IPS-18a (cell line): Measurements from ENCODE around the gene KRT26.

ENCODE experiments used
- H3K27ac ChIP-seq: one replicate; pipeline ENCODE4 v1.5.1; 2013; ENCODE audit warnings: low read length
- H3K27me3 ChIP-seq: one replicate; pipeline ENCODE4 v1.6.1; 2013; ENCODE audit warnings: mild to moderate bottlenecking, low read length; ENCODE audit not compliant: control insufficient read depth, insufficient read depth
- H3K36me3 ChIP-seq: one replicate; pipeline ENCODE4 v1.6.1; 2013; ENCODE audit warnings: low read depth, low read length; ENCODE audit not compliant: control insufficient read depth
- H3K4me1 ChIP-seq: one replicate; pipeline ENCODE4 v1.6.1; 2013; ENCODE audit warnings: low read depth, low read length; ENCODE audit not compliant: control insufficient read depth
- H3K4me3 ChIP-seq: one replicate; pipeline ENCODE4 v1.5.1; 2013; ENCODE audit warnings: low read length
- H3K9ac ChIP-seq: one replicate; pipeline ENCODE4 v1.6.1; 2013; ENCODE audit warnings: mild to moderate bottlenecking, low read length, moderate library complexity
- H3K9me3 ChIP-seq: one replicate; pipeline ENCODE4 v1.6.1; 2013; ENCODE audit warnings: low read depth, low read length; ENCODE audit not compliant: control insufficient read depth

The KRT26 gene

GRCh38 chr17:40791787-40792436, 19.9 kb upstream of the KRT26 start:
- Histone ChIP-seq H3K27me3 (no peaks in the 10 kb centered on the region), H3K4me3 (no peak overlapping the region), H3K36me3 (no peaks in the 10 kb centered on the region), H3K9ac (no peak overlapping the region), H3K9me3 (no peaks in the 10 kb centered on the region), H3K4me1 (no peaks in the 10 kb centered on the region), H3K27ac (no peak overlapping the region)

- Histone ChIP-seq H3K9me3 (no peaks in the 10 kb centered on the region), H3K4me3 (no peak overlapping the region), H3K27me3 (no peaks in the 10 kb centered on the region), H3K4me1 (no peaks in the 10 kb centered on the region), H3K36me3 (no peaks in the 10 kb centered on the region), H3K27ac (no peak overlapping the region), H3K9ac (no peak overlapping the region)
These were observed 19.1 kb upstream of the KRT26 start for GRCh38 chr17:40791111-40791510.

DNA sequence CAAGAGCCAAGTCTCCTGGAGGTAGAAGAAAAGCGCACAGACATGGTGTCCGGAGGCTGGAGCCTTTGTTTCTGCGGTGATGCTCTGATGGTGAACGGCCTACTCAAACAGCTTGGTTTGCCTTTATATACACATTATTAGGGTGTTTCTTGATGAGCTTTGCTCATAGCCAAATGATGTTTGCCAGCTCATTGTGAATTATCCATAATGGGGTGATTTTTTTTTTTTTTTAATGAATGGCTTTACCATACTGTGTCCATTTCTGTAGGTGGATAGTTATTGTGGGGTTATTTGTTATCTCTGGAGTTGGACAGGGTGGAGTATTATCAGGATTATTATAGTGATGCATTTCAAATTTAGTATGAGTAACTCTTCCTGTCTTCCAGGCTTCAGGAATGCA, 10.4 kb upstream of the KRT26 start, which contains the start of gene KRT27:
KRT27 (minus strand) TSS at position 101 of the 400 bp plus-strand sequence; CDS start at position 44, 57 bp downstream.
- Histone ChIP-seq H3K27ac (no peak within 1 kb of the TSS), H3K4me3 (no peak within 1 kb of the TSS), H3K27me3 (no peaks in the 10 kb centered on the region), H3K4me1 (no peaks in the 10 kb centered on the region), H3K36me3 (no peaks in the 10 kb centered on the region), H3K9ac (no peak within 1 kb of the TSS), H3K9me3 (no peaks in the 10 kb centered on the region)

DNA sequence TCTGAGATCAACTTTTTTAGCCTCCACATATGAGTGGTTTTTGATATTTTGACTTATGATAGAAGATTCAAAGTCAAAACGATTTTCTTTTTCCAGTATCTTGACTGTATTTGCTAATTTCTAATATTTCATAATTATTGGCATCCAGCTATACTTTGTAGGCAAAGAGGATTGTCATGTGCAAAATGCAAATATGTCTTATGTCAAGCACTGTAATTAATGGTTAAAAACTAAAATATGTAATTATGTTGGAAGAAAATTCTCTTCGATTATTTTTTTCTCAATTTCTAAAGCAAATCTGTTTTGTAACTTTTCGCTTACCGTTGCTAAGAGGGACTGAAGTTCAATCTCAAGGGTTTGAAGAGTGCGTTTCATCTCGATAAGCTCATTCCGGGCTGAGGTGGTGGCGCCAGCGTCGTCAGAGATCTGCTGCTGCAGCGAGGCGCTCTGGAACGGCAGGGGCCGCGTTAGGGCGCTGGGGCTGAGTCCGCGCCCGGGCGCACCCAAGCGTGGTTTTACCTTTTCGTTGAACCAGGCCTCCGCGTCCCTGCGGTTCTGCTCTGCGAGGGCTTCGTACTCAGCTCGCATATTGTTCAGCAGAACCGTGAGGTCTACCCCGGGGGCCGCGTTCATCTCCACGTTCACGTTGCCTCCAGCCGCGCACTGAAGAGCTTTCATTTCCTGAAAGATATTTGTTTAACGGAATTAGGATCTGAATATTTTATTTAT, 7.3 kb upstream of the KRT26 start:
- no peak overlapping the region for H3K27ac ChIP-seq
- no peaks in the 10 kb centered on the region for H3K36me3 ChIP-seq
- H3K9me3 ChIP-seq, result no peaks in the 10 kb centered on the region
- no peaks in the 10 kb centered on the region for H3K27me3 ChIP-seq
- no peak overlapping the region for H3K4me3 ChIP-seq
- H3K4me1 ChIP-seq, result no peaks in the 10 kb centered on the region
- no peak overlapping the region for H3K9ac ChIP-seq

- no peak overlapping the region for H3K27ac ChIP-seq
- no peak overlapping the region for H3K4me3 ChIP-seq
- no peaks in the 10 kb centered on the region for H3K9me3 ChIP-seq
- no peaks in the 10 kb centered on the region for H3K36me3 ChIP-seq
- no peaks in the 10 kb centered on the region for H3K27me3 ChIP-seq
- H3K9ac ChIP-seq, result no peak overlapping the region
- H3K4me1 ChIP-seq, result no peaks in the 10 kb centered on the region
These were observed 6.5 kb upstream of the KRT26 start for GRCh38 chr17:40778461-40778860.

- H3K9ac ChIP-seq, result no peak overlapping the region
- no peaks in the 10 kb centered on the region for H3K36me3 ChIP-seq
- no peak overlapping the region for H3K4me3 ChIP-seq
- no peaks in the 10 kb centered on the region for H3K4me1 ChIP-seq
- no peaks in the 10 kb centered on the region for H3K9me3 ChIP-seq
- no peak overlapping the region for H3K27ac ChIP-seq
- H3K27me3 ChIP-seq, result no peaks in the 10 kb centered on the region
These were observed 6.0 kb upstream of the KRT26 start for GRCh38 chr17:40777971-40778370.

DNA sequence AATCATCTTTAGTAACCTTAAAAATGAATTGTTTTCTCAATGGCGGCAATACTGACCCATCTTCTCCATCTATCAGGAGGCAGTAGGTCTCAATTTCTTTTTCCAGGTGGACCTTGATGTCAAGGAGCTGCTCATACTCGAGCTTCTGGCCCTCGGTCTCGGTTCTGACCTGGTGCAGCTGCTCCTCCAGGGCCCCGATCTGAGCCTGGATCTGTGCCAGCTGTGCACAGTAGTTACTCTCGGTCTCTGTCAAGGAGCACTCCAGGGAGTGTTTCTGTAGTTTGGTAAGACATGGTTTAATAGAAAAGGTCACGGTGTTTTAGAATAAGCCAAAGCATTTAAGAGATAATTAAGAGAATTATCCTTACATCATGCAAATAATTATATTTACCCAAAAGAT, 5.5 kb upstream of the KRT26 start:
- Histone ChIP-seq H3K4me1 (no peaks in the 10 kb centered on the region), H3K27me3 (no peaks in the 10 kb centered on the region), H3K9ac (no peak overlapping the region), H3K9me3 (no peaks in the 10 kb centered on the region), H3K27ac (no peak overlapping the region), H3K36me3 (no peaks in the 10 kb centered on the region), H3K4me3 (no peak overlapping the region)

DNA sequence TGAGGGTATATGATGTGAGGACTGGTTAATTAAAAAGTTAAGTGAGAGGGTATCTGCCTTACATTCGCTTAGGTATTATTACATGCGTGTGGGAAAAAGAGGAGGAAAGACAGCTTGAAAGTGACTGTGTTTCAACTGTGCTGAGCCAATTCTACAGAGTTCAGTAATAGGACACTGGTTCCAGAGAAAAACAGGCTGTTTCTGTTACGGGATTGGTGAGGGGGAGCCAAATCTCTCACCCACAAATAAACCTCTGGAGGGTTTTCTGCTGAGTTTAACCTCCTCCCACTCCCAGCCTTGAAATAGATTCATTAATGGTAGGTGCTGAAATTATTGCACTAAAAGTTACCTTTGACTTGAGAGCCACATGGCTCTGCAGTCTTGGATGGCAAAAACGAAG, 3.9 kb upstream of the KRT26 start:
- Histone ChIP-seq H3K27ac (no peak overlapping the region), H3K4me1 (no peaks in the 10 kb centered on the region), H3K9ac (no peak overlapping the region), H3K9me3 (no peaks in the 10 kb centered on the region), H3K4me3 (no peak overlapping the region), H3K36me3 (no peaks in the 10 kb centered on the region), H3K27me3 (no peaks in the 10 kb centered on the region)

- Histone ChIP-seq H3K4me1 (no peaks in the 10 kb centered on the region), H3K27me3 (no peaks in the 10 kb centered on the region), H3K9me3 (no peaks in the 10 kb centered on the region), H3K27ac (no peak overlapping the region), H3K36me3 (no peaks in the 10 kb centered on the region), H3K4me3 (no peak overlapping the region), H3K9ac (no peak overlapping the region)
These were observed 6.3 kb downstream of the KRT26 start for GRCh38 chr17:40765657-40766056.

- Histone ChIP-seq H3K9ac (no peak overlapping the region), H3K36me3 (no peaks in the 10 kb centered on the region), H3K27ac (no peak overlapping the region), H3K27me3 (no peaks in the 10 kb centered on the region), H3K9me3 (no peaks in the 10 kb centered on the region), H3K4me1 (no peaks in the 10 kb centered on the region), H3K4me3 (no peak overlapping the region)
These were observed 8.2 kb downstream of the KRT26 start for GRCh38 chr17:40763752-40764151.

GRCh38 chr17:40760105-40761016, 11.6 kb downstream of the KRT26 start:
- H3K9me3 ChIP-seq, result no peaks in the 10 kb centered on the region

More at GRCh38 chr17:40760105-40761016, 11.6 kb downstream of the KRT26 start:
- no peak overlapping the region for H3K27ac ChIP-seq
- H3K9ac ChIP-seq, result no peak overlapping the region
- H3K36me3 ChIP-seq, result no peaks in the 10 kb centered on the region
- no peaks in the 10 kb centered on the region for H3K4me1 ChIP-seq
- no peaks in the 10 kb centered on the region for H3K27me3 ChIP-seq
- H3K4me3 ChIP-seq, result no peak overlapping the region
